ENCODE measurements around the gene FGF7. TPM values are rescaled to one million over a fixed set of nuclear protein-coding genes. Genes with fewer than 3 reads are reported as not detected.
A peak's percentile ranks its signal among the peaks of the same experiment; 100 is the strongest.

The FGF7 gene
- total RNA-seq, 1 donor, result 445 TPM

DNA sequence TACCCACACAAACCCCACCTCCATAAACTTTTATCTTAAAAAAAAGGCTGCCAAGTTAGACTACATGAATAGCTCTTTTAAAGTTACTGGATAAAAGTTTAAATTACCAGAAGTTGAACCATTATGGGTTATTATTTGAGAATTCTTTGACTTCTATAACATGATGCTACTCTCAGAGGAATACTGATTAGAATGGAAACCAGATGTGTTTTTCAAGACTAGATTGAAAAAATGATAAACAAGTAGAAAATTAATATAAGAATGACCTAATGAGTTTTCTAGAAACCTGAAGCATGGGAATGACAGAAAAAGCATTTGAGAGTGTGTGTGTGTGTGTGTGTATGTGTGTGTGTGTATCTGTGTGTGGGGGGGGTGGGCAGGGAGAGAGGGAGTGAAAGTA is 12.4 kb upstream of the FGF7 start:
- peaks cover 4% of the 10 kb centered on the region for H3K4me1 ChIP-seq (ENCODE audit: insufficient read depth, low read length)
- H3K27me3 ChIP-seq (ENCODE audit: insufficient read depth, low read length), result no peaks in the 10 kb centered on the region
- H3K27ac ChIP-seq (ENCODE audit: low read depth, low read length), result no peak overlapping the region
- H3K4me3 ChIP-seq (ENCODE audit: insufficient read depth, low read length), result no peak overlapping the region
- no peaks in the 10 kb centered on the region for H3K9me3 ChIP-seq (ENCODE audit: low read depth, low read length)
- H3K79me2 ChIP-seq (ENCODE audit: insufficient read depth, low read length), result no peaks in the 10 kb centered on the region
- H2AFZ ChIP-seq (ENCODE audit: low read length), result no peak overlapping the region
- H3K4me2 ChIP-seq (ENCODE audit: insufficient read depth, low read length), result no peak overlapping the region
- no peak for DNase-seq (ENCODE audit: insufficient read length, low spot score, missing footprints)
- H3K36me3 ChIP-seq (ENCODE audit: insufficient read depth, low read length), result no peaks in the 10 kb centered on the region
- no peaks in the 10 kb centered on the region for H4K20me1 ChIP-seq (ENCODE audit: insufficient read depth, low read length)
- TF ChIP-seq CTCF (IDR thresholded peaks at IDR 0.05; ENCODE audit: extremely low read depth, low read depth, low read length), result no peak

- no peaks in the 10 kb centered on the region for H3K36me3 ChIP-seq (ENCODE audit: insufficient read depth, low read length)
- H3K4me1 ChIP-seq (ENCODE audit: insufficient read depth, low read length), result peaks cover 10% of the 10 kb centered on the region
- no peak overlapping the region for H3K4me2 ChIP-seq (ENCODE audit: insufficient read depth, low read length)
- no peaks in the 10 kb centered on the region for H3K79me2 ChIP-seq (ENCODE audit: insufficient read depth, low read length)
- no peaks in the 10 kb centered on the region for H3K27me3 ChIP-seq (ENCODE audit: insufficient read depth, low read length)
- no peaks in the 10 kb centered on the region for H3K9me3 ChIP-seq (ENCODE audit: low read depth, low read length)
- no peak for DNase-seq (ENCODE audit: insufficient read length, low spot score, missing footprints)
- H4K20me1 ChIP-seq (ENCODE audit: insufficient read depth, low read length), result no peaks in the 10 kb centered on the region
- H2AFZ ChIP-seq (ENCODE audit: low read length), result no peak overlapping the region
- TF ChIP-seq CTCF (IDR thresholded peaks at IDR 0.05; ENCODE audit: extremely low read depth, low read depth, low read length), result no peak
- no peak overlapping the region for H3K4me3 ChIP-seq (ENCODE audit: insufficient read depth, low read length)
- H3K27ac ChIP-seq (ENCODE audit: low read depth, low read length), result no peak overlapping the region
Measured at GRCh38 chr15:49412797-49413196, 10.2 kb upstream of the FGF7 start.

DNA sequence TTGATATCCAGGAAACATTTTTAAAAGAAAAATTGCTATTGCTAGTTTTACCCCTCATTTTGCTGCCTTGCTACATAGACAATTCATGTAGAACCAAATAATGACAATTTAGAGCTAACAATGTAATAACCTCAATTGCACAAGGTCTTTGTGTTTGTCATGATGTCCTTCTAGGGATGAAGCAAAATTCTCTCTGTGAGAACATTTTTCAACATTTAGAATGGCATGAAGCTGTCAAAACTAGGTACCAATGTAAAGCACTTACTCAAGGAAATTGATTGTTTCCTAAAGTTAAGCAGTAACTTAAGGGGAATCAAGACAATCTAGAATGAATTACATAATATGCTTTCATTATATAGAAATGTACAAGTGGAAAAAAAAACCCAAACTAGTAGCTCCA is 7.9 kb upstream of the FGF7 start:
- H3K9me3 ChIP-seq (ENCODE audit: low read depth, low read length), result no peaks in the 10 kb centered on the region
- no peaks in the 10 kb centered on the region for H3K27me3 ChIP-seq (ENCODE audit: insufficient read depth, low read length)
- no peak overlapping the region for H3K4me2 ChIP-seq (ENCODE audit: insufficient read depth, low read length)
- H2AFZ ChIP-seq (ENCODE audit: low read length), result no peak overlapping the region
- TF ChIP-seq CTCF (IDR thresholded peaks at IDR 0.05; ENCODE audit: extremely low read depth, low read depth, low read length), result no peak
- DNase-seq (ENCODE audit: insufficient read length, low spot score, missing footprints), result no peak
- no peak overlapping the region for H3K27ac ChIP-seq (ENCODE audit: low read depth, low read length)
- H3K4me1 ChIP-seq (ENCODE audit: insufficient read depth, low read length), result peaks cover 10% of the 10 kb centered on the region
- H3K79me2 ChIP-seq (ENCODE audit: insufficient read depth, low read length), result no peaks in the 10 kb centered on the region
- H3K4me3 ChIP-seq (ENCODE audit: insufficient read depth, low read length), result no peak overlapping the region
- H3K36me3 ChIP-seq (ENCODE audit: insufficient read depth, low read length), result no peaks in the 10 kb centered on the region
- H4K20me1 ChIP-seq (ENCODE audit: insufficient read depth, low read length), result no peaks in the 10 kb centered on the region

- Histone ChIP-seq H3K27ac (ENCODE audit: low read depth, low read length) (no peak overlapping the region), H3K36me3 (ENCODE audit: insufficient read depth, low read length) (no peaks in the 10 kb centered on the region), H2AFZ (ENCODE audit: low read length) (no peak overlapping the region), H3K4me2 (ENCODE audit: insufficient read depth, low read length) (no peak overlapping the region), H4K20me1 (ENCODE audit: insufficient read depth, low read length) (no peaks in the 10 kb centered on the region), H3K9me3 (ENCODE audit: low read depth, low read length) (no peaks in the 10 kb centered on the region), H3K4me3 (ENCODE audit: insufficient read depth, low read length) (no peak overlapping the region), H3K4me1 (ENCODE audit: insufficient read depth, low read length) (peaks cover 10% of the 10 kb centered on the region), H3K79me2 (ENCODE audit: insufficient read depth, low read length) (no peaks in the 10 kb centered on the region), H3K27me3 (ENCODE audit: insufficient read depth, low read length) (no peaks in the 10 kb centered on the region)
- DNase-seq (ENCODE audit: insufficient read length, low spot score, missing footprints), result peak; percentile 38
- TF ChIP-seq CTCF (IDR thresholded peaks at IDR 0.05; ENCODE audit: extremely low read depth, low read depth, low read length), result no peak
Measured at GRCh38 chr15:49415638-49416037, 7.4 kb upstream of the FGF7 start.

Data from osteoblast (primary cell).